Erythroblast (primary cell): ENCODE results near the gene SZT2.

ENCODE experiments used
- GATA1 ChIP-seq: IDR thresholded peaks from 2 replicates; pipeline ENCODE4 v1.6.1; 2011; ENCODE audit warnings: low read depth, mild to moderate bottlenecking, control low read depth, low read length, moderate library complexity
- POLR2A ChIP-seq: IDR thresholded peaks from 2 replicates; pipeline ENCODE4 v1.6.1; 2011; ENCODE audit warnings: mild to moderate bottlenecking, low read length

- TF ChIP-seq POLR2A (no peak), GATA1 (no peak)
Measured at GRCh38 chr1:43398227-43398626, 8.5 kb downstream of the SZT2 start.
